IPS-NIHi7 (cell line): ENCODE measurements around the gene TXNDC12.
"Not testable (repeated sequence)": the region's sequence is repeated elsewhere in the genome, so short reads cannot be mapped to it uniquely, and the experiment has no call there.

Experiments
- DNase-seq: peaks from one replicate; pipeline ENCODE4 v3.0.0; 2012; ENCODE audit warnings: mixed read lengths; ENCODE audit errors: extremely low spot score

Gene TXNDC12

GRCh38 chr1:52045666-52046195 is 9.3 kb downstream of the TXNDC12 start:
- DNase-seq, result not testable (repeated sequence)

- DNase-seq, result no peak
Measured at GRCh38 chr1:52045236-52045635, 9.8 kb downstream of the TXNDC12 start.

GRCh38 chr1:52041551-52042185 is 13.3 kb downstream of the TXNDC12 start:
- DNase-seq, result no peak

- no peak for DNase-seq
Measured at GRCh38 chr1:52037909-52038308, 17.1 kb downstream of the TXNDC12 start.

GRCh38 chr1:52037402-52037814 is 17.6 kb downstream of the TXNDC12 start:
- no peak for DNase-seq

- DNase-seq, result no peak
Measured at GRCh38 chr1:52034050-52034384, 21.0 kb downstream of the TXNDC12 start.

GRCh38 chr1:52033190-52034049 is 21.6 kb downstream of the TXNDC12 start, which contains the start of gene KTI12:
Gene KTI12, minus strand, starts transcription at chr1:52033810. Its CDS starts 49 bp downstream, at chr1:52033761.
- peak; percentile 90 for DNase-seq

GRCh38 chr1:52032785-52033131 is 22.2 kb downstream of the TXNDC12 start:
- DNase-seq, result peak; percentile 56

- no peak for DNase-seq
Measured at GRCh38 chr1:52032124-52032784, 22.7 kb downstream of the TXNDC12 start.

- not testable (repeated sequence) for DNase-seq
Measured at GRCh38 chr1:52028839-52029238, 26.2 kb downstream of the TXNDC12 start.

GRCh38 chr1:52028328-52028727 is 26.7 kb downstream of the TXNDC12 start:
- no peak for DNase-seq

GRCh38 chr1:52026278-52026677 is 28.7 kb downstream of the TXNDC12 start:
- DNase-seq, result no peak

GRCh38 chr1:52022133-52022532 is 32.9 kb downstream of the TXNDC12 start:
- DNase-seq, result no peak

- no peak for DNase-seq
Measured at GRCh38 chr1:52008071-52008809, 46.8 kb downstream of the TXNDC12 start.

GRCh38 chr1:52007215-52008002 is 47.6 kb downstream of the TXNDC12 start:
- no peak for DNase-seq

- DNase-seq, result not testable (repeated sequence)
Measured at GRCh38 chr1:52006081-52006553, 48.9 kb downstream of the TXNDC12 start.

GRCh38 chr1:52005548-52005947 is 49.4 kb downstream of the TXNDC12 start:
- DNase-seq, result not testable (repeated sequence)

- DNase-seq, result no peak
Measured at GRCh38 chr1:52003877-52004276, 51.1 kb downstream of the TXNDC12 start.

GRCh38 chr1:52002038-52002917 is 52.7 kb downstream of the TXNDC12 start:
- peak; percentile 89 for DNase-seq

- no peak for DNase-seq
Measured at GRCh38 chr1:51998701-51999100, 56.3 kb downstream of the TXNDC12 start.
